HUDEP-2 (cell line): Measurements from ENCODE around the gene LGI2.

Source experiments
- DNase-seq, 76 experiments: peaks; one replicate each; lab custom pipeline; 2025; ENCODE audit not compliant: unreplicated experiment in 76 of 76; lab: John Stamatoyannopoulos, UW

LGI2 gene

GRCh38 chr4:24999392-25000089 lies 31.2 kb downstream of the LGI2 start:
- no peak for DNase-seq

GRCh38 chr4:24995346-24995919 lies 35.3 kb downstream of the LGI2 start:
- no peak for DNase-seq

GRCh38 chr4:24993551-24994080 lies 37.1 kb downstream of the LGI2 start:
- no peak for DNase-seq

DNA sequence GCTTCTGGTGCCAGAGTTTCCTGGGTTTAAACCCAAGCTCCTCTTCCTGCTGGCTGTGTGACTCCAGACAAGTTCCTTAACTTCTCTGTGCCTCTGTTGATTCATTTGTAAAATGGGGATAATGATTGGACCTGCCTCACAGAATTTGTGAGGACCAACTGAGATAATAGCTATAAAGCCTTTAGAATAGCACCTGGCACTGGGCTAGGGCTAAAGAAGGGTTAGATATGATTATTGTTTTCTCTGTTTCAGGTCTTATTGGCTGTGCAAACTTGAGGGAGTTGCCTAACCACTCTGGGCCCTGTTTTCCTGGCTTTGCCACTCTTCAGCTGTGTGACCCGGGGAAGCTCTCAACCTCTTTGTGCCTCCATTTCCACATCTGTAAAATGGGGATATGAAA lies 37.8 kb downstream of the LGI2 start:
- no peak for DNase-seq

DNA sequence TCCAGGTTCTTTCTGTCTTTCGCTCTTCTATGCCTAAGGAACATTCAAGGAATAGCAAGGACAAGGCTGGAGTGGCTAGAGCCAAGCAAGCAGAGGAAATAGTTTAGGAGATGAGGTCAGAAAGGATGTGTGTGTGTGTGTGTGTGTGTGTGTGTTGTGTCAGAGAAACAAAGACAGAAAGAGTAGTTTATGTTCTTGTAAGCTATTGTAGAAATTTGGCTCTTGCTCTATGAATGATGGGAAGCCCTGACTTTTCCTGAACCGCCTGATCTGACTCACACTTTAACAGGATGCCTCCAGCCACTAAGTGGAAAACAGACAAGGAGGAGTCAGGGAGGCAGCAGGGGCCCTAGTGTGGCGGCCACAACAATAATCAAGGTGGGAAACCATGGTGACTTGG lies 39.7 kb downstream of the LGI2 start:
- no peak for DNase-seq

GRCh38 chr4:24989327-24989726 lies 41.4 kb downstream of the LGI2 start:
- DNase-seq: no peak

DNA sequence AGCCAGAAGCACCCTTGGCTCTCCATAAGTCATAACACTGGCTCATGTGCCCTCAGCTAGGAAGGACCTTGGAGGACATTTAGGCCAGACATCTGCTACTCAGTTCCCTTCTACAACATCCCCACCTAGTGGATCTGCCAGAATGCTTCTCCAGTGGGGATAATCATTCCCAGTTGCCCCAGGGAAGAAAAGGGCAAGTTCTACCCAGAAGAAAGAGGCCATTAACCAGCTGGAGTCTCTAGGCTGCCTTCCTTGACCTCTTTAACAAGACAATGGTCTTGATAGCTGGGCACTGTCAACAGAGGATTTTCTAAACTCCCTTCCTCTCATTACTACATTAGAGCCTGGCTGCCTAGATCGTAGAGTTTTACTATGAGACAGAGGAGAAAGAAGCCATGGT lies 42.0 kb downstream of the LGI2 start:
- DNase-seq: peak in 1 of 76 experiments; percentile 6

DNA sequence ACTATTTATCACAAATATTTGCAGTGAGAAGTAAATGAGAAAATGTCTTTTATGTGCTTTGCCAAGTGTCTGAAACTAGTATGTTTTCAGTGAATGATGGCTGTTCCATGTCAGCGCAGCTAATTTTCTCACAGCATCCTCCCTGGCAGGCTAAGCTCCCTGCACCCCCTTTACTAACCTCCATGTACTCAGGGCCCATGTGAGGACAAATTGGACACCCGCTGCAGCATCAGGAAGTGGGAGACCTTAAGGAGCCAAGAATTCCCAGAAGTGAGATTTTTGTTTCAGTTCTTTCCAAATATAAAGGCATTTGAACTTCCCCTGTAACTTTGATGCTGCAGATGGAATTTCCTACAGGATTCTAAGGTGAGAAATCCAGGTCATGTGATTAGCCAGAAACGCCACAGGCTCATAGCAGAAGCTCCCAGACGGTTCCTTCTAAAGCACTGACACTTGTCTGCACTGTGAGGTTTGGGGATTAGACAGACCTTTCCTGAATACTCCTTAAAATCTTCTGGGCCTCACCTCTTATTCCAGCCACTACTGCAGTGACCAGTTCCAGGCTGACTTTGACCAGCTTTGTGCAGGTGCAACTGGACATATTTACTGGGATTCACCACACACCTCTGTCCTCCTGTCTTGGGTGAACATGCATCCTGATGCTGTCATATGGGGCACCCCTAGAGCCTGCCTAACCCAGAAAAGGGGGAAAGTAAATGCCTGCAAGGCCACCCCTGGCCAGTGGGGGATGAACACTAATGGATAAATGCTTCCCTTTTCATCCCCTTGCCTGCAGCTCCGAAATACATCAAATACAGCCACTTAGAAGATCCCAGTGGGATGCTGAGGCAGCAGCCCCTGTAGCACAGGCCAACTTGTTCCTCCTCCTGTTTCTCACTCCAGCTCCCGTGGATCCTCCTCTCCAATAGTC lies 45.9 kb downstream of the LGI2 start:
- DNase-seq: no peak

DNA sequence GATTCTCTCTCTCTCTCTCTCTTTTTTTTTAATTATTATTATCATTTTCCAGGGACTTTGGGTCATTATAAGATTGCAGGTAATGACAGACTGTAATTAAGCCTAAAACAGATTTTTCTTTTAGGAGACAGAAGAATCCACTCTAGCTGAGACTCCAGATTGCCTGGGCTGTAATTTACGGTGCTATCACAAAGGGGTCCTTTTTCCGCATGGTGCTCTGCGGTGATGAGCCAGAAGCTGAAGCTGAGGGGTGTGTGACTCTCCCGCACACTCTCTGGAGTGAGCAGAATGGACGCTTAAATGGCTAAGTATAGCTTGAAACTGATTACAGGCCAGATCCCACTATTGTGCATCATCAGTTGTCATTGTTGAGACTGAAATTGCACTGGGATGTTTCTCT lies 50.0 kb downstream of the LGI2 start:
- DNase-seq: no peak

DNA sequence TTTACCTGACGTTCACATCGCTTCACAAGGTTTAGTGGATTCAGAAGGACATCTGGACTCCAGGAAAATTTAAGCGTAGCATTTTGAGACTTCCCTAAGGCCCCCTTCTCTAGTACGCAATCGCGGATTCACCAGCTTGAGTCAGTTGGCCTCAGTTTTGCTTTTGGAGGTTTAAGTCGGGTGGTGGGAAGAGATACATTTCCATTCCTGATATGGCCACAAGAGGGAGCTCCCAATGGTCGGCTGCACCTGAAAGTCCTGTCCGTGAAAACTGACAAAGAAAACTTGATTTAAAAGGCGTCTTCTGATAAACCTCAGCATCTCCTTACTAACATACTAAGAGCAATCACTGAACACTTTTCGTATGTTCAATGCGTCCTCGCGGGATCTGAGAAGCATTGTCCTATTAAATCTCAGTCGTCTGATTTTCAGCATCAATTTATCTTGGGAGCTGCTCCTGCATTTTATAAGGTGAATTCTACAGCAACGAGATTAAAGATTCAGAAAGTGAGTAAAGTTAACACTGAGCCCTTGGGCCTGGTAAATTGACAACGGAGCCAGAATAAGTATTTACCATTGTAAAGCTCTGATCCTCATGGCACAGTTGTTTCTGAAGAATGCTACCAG lies 50.6 kb downstream of the LGI2 start:
- peak in 41 of 76 experiments; percentile 1 to 49 (median 15) for DNase-seq

GRCh38 chr4:24979554-24979953 lies 51.2 kb downstream of the LGI2 start:
- no peak for DNase-seq

DNA sequence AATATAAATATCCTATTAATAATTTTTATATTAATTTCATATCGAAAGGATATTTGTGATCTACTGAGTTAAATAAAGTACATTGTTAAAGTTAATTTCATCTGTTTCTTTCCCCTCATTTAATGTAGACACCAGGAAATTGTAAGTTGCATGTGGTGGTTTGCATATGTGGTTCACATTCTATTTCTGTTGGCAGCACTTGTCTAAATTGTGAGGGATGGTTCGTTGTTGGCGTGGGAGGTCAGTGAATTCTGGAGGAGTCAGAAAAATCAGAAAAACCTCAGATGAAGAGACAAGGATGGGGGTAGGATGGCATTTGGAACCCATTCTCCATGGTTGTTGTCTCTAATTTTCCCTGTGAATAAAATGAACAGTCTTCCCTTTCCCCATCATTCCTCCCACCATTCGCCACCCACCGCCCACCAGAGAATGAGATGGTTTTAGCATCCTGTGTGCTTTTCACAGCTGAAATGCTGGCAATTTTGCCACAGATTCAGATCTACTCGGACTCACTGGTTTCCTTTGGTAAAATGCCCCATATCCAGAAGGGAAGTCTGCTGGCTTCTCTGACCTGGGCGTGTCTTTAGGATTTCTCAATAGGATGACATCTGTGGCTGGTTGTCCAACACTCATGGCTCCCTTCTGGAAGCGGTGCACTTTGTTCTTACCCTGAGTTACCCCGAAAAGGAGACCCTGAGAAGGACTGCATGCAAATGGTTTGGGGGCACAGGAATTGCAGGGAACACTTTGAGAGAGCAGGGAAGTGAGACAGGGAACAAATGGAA lies 52.3 kb downstream of the LGI2 start:
- no peak for DNase-seq

GRCh38 chr4:24975510-24975909 lies 55.2 kb downstream of the LGI2 start:
- DNase-seq: no peak

GRCh38 chr4:24973747-24974601 lies 56.8 kb downstream of the LGI2 start:
- DNase-seq: no peak

- no peak for DNase-seq
These were observed 57.4 kb downstream of the LGI2 start for GRCh38 chr4:24973404-24973746.

DNA sequence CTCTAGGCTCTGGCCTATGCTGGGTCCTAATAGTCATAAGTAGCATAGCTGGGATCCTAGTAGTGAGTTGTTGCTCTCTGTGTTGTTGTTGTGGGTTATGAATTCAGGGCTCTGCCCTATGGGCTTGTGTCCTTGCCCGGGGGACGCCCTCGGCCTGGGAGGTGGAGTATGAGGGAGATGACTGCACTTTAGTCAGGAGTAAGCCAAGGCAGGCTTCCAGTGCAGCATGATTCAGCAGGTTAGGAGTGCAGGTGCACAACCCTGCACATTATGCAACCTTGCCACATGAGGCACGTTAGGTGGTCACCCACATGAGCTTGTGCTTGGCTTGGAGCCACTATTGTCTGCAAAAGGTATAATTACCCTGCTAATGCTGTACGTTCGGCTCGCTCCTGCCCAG lies 59.6 kb downstream of the LGI2 start:
- no peak for DNase-seq

- no peak for DNase-seq
These were observed 60.1 kb downstream of the LGI2 start for GRCh38 chr4:24970635-24971034.

DNA sequence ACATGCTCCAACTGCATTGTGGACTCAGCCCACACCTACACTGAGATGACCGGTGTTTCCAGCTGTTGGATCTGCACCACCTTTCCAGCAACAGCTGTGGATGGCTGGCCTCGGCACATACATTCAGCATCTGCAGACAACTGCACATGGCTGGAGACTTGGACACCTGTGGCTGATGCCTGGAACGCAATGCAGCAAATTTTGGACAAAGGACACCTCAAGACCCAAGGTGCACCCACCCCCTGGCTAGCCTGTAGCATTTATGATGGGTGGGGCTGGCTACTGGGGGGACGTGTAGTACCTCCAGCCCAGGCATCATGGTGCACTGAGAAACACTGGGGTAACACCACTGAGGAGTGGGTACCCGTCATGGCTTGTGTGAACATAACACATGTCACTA lies 60.6 kb downstream of the LGI2 start:
- DNase-seq: no peak

- no peak for DNase-seq
These were observed 61.3 kb downstream of the LGI2 start for GRCh38 chr4:24969486-24969885.
